ENCODE measurements around the gene DNAL4. TPM values are rescaled to one million over a fixed set of nuclear protein-coding genes. Genes with fewer than 3 reads are reported as not detected.

Gene DNAL4
- total and polyA plus RNA-seq, 2 of the 4 experiments (the other 2 are of a cell fraction), result 6.1 to 12.1 TPM

DNA sequence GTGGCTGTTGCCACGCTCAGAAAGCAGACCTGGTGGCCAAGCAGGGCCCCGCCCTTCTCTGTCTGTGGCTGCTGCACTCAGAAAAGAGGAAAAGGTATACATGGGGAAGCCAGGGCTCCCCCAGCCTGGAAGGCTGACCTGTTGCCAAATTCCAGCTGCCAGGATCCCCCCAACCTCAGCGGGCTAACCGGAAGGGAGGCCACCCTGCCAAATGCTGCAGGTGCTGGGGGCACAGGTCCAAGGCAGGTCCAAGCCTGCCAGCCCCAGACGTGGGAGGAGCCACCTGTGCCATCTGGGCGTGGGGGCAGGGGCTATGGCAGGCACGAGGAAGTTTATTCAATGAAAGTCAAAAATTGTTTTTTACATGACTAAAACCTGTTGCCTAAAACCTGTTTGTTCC is 47.3 kb upstream of the DNAL4 start:
- H2AK5ac ChIP-seq (ENCODE audit: low read depth, low read length), result no peak overlapping the region
- peaks cover under 1% of the 10 kb centered on the region; the same call in 1 of the 2 replicates for H3K4me1 ChIP-seq (ENCODE audit: control insufficient read depth, insufficient read depth, low read length)
- no peak overlapping the region for H2BK15ac ChIP-seq (ENCODE audit: low read depth, low read length)
- WGBS, 2 experiments (ENCODE audit: extremely low coverage in 2 of 2, insufficient read length in 1 of 2), result no CpG with 5 or more reads among the region's 7 CpGs
- H2AK9ac ChIP-seq (replicated peaks; ENCODE audit: low read depth, low read length, poor library complexity), result no peak overlapping the region
- intact Hi-C loops (cut with micrococcal nuclease) (loop anchor here (5.0 kb wide), 1 partner anchor 54 kb away; no protein-coding TSS in a partner anchor), in situ Hi-C loops (cut with MboI; ENCODE audit: low sequenced_read_pairs) (no loop called here), dilution Hi-C loops (cut with HindIII; ENCODE audit: low sequenced_read_pairs, unreplicated experiment) (no loop called here)
- ChIA-PET CTCF (interaction anchor here (1.1 kb wide), 1 partner anchor 72 kb away, joined by 4 read pairs; no protein-coding TSS in a partner anchor), POLR2A (ENCODE audit: unreplicated experiment) (no interaction called here)
- H4K5ac ChIP-seq (ENCODE audit: low read depth, low read length), result no peak overlapping the region
- no peak overlapping the region for H2AFZ ChIP-seq (replicated peaks; ENCODE audit: low read length, poor library complexity)
- no peak overlapping the region for H3K27ac ChIP-seq (ENCODE audit: insufficient read depth, low read length)
- no peaks in the 10 kb centered on the region for H3K9me1 ChIP-seq (ENCODE audit: insufficient read depth, low read length)
- H3K36me3 ChIP-seq (ENCODE audit: control insufficient read depth, insufficient read depth, low read length), result no peaks in the 10 kb centered on the region
- no peak overlapping the region for H2BK5ac ChIP-seq (ENCODE audit: low read depth, low read length, poor library complexity, severe bottlenecking)
- H4K20me1 ChIP-seq (ENCODE audit: insufficient read depth, low read length), result no peaks in the 10 kb centered on the region
- H2BK120ac ChIP-seq (ENCODE audit: low read depth, low read length), result no peak overlapping the region
- H4K8ac ChIP-seq (ENCODE audit: low read depth in 2 of 2, low read length in 2 of 2), result no peak overlapping the region
- H3K79me1 ChIP-seq (ENCODE audit: low read depth in 1 of 2, low read length in 2 of 2), result no peaks in the 10 kb centered on the region
- no peak overlapping the region for H3K56ac ChIP-seq (ENCODE audit: extremely low read depth, insufficient read depth, low read length)
- H3K18ac ChIP-seq (ENCODE audit: low read depth, low read length), result no peak overlapping the region
- DNase-seq, result no peak
- no TSS peak for BruUV-seq (replicated peaks)
- no peak overlapping the region for H3K23ac ChIP-seq (ENCODE audit: low read depth, low read length)
- no peak overlapping the region for H3K4ac ChIP-seq (ENCODE audit: low read depth, low read length)
- no peak overlapping the region for H4K91ac ChIP-seq (ENCODE audit: insufficient read depth, low read depth, low read length)
- no peak overlapping the region for H3K4me3 ChIP-seq (ENCODE audit: insufficient read depth, low read depth, low read length)
- H3K9ac ChIP-seq (ENCODE audit: low read depth, low read length), result no peak overlapping the region
- TF ChIP-seq RFX5 (IDR thresholded peaks at IDR 0.05; ENCODE audit: low read depth, low read length) (no peak), RAD21 (IDR thresholded peaks at IDR 0.05; ENCODE audit: low read length) (no peak), BHLHE40 (IDR thresholded peaks at IDR 0.05; ENCODE audit: low read depth, low read length) (no peak), SMC3 (IDR thresholded peaks at IDR 0.05; ENCODE audit: low read depth, low read length) (no peak), RCOR1 (IDR thresholded peaks at IDR 0.05; ENCODE audit: insufficient replicate concordance, low read length) (no peak), POLR2A (IDR thresholded peaks at IDR 0.05; ENCODE audit: low read depth, low read length) (no peak), FOS (IDR thresholded peaks at IDR 0.05; ENCODE audit: low read depth, low read length) (no peak), CEBPB (IDR thresholded peaks at IDR 0.05; ENCODE audit: low read depth, low read length) (no peak), MXI1 (IDR thresholded peaks at IDR 0.05; ENCODE audit: borderline replicate concordance, low read depth, low read length) (no peak), CHD1 (IDR thresholded peaks at IDR 0.05; ENCODE audit: low read depth, low read length) (no peak), MAFK (IDR thresholded peaks at IDR 0.05; ENCODE audit: low read depth, low read length) (no peak)
- TF ChIP-seq, protein P1, sequence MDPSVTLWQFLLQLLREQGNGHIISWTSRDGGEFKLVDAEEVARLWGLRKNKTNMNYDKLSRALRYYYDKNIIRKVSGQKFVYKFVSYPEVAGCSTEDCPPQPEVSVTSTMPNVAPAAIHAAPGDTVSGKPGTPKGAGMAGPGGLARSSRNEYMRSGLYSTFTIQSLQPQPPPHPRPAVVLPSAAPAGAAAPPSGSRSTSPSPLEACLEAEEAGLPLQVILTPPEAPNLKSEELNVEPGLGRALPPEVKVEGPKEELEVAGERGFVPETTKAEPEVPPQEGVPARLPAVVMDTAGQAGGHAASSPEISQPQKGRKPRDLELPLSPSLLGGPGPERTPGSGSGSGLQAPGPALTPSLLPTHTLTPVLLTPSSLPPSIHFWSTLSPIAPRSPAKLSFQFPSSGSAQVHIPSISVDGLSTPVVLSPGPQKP (IDR thresholded peaks at IDR 0.05; ENCODE audit: borderline replicate concordance, low read depth, low read length), result no peak
- TF ChIP-seq, protein P2, sequence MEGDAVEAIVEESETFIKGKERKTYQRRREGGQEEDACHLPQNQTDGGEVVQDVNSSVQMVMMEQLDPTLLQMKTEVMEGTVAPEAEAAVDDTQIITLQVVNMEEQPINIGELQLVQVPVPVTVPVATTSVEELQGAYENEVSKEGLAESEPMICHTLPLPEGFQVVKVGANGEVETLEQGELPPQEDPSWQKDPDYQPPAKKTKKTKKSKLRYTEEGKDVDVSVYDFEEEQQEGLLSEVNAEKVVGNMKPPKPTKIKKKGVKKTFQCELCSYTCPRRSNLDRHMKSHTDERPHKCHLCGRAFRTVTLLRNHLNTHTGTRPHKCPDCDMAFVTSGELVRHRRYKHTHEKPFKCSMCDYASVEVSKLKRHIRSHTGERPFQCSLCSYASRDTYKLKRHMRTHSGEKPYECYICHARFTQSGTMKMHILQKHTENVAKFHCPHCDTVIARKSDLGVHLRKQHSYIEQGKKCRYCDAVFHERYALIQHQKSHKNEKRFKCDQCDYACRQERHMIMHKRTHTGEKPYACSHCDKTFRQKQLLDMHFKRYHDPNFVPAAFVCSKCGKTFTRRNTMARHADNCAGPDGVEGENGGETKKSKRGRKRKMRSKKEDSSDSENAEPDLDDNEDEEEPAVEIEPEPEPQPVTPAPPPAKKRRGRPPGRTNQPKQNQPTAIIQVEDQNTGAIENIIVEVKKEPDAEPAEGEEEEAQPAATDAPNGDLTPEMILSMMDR (conservative IDR thresholded peaks at IDR 0.05; ENCODE audit: low read depth, low read length), result no peak
- TF ChIP-seq, protein P3, sequence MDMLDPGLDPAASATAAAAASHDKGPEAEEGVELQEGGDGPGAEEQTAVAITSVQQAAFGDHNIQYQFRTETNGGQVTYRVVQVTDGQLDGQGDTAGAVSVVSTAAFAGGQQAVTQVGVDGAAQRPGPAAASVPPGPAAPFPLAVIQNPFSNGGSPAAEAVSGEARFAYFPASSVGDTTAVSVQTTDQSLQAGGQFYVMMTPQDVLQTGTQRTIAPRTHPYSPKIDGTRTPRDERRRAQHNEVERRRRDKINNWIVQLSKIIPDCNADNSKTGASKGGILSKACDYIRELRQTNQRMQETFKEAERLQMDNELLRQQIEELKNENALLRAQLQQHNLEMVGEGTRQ (IDR thresholded peaks at IDR 0.05; ENCODE audit: low read depth, low read length), result no peak
- H3K4me2 ChIP-seq (ENCODE audit: low read depth, low read length), result no peak overlapping the region
- H2BK20ac ChIP-seq (ENCODE audit: low read depth, low read length), result no peak overlapping the region
- no peak overlapping the region for H3K14ac ChIP-seq (replicated peaks; ENCODE audit: low read depth, low read length)
- peaks cover 25% of the 10 kb centered on the region for H3K27me3 ChIP-seq (ENCODE audit: control insufficient read depth, insufficient read depth, low read length)
- no peaks in the 10 kb centered on the region for H3K9me3 ChIP-seq (ENCODE audit: control insufficient read depth, insufficient read depth, low read length)
- no peak for ATAC-seq (ENCODE audit: low read depth)
